KG1 (cell line): ENCODE data around the gene ERBB4.
"Not testable (repeated sequence)": the region's sequence is repeated elsewhere in the genome, so short reads cannot be mapped to it uniquely, and the experiment has no call there.

ENCODE experiments used
- DNase-seq: peaks from one replicate; lab custom pipeline; 2025; lab: John Stamatoyannopoulos, UW

Gene ERBB4

GRCh38 chr2:211723398-211723797 lies 815.2 kb downstream of the ERBB4 start:
- no peak for DNase-seq

GRCh38 chr2:211722928-211723327 lies 815.7 kb downstream of the ERBB4 start:
- no peak for DNase-seq

GRCh38 chr2:211721874-211722273 lies 816.7 kb downstream of the ERBB4 start:
- DNase-seq = not testable (repeated sequence)

GRCh38 chr2:211709389-211709788 lies 829.2 kb downstream of the ERBB4 start:
- no peak for DNase-seq

- DNase-seq = no peak
Observed at GRCh38 chr2:211692689-211693088, 845.9 kb downstream of the ERBB4 start.

- no peak for DNase-seq
Observed at GRCh38 chr2:211690736-211691135, 847.9 kb downstream of the ERBB4 start.

- no peak for DNase-seq
Observed at GRCh38 chr2:211688196-211688595, 850.4 kb downstream of the ERBB4 start.

- no peak for DNase-seq
Observed at GRCh38 chr2:211674715-211675114, 863.9 kb downstream of the ERBB4 start.

GRCh38 chr2:211673133-211673905 lies 865.3 kb downstream of the ERBB4 start:
- no peak for DNase-seq

GRCh38 chr2:211671977-211672376 lies 866.6 kb downstream of the ERBB4 start:
- DNase-seq = no peak

GRCh38 chr2:211665299-211665698 lies 873.3 kb downstream of the ERBB4 start:
- no peak for DNase-seq

GRCh38 chr2:211664321-211664720 lies 874.3 kb downstream of the ERBB4 start:
- DNase-seq = no peak

GRCh38 chr2:211654211-211654780 lies 884.3 kb downstream of the ERBB4 start:
- no peak for DNase-seq

GRCh38 chr2:211652327-211652726 lies 886.3 kb downstream of the ERBB4 start:
- DNase-seq = no peak

GRCh38 chr2:211649331-211649730 lies 889.3 kb downstream of the ERBB4 start:
- no peak for DNase-seq

- DNase-seq = no peak
Observed at GRCh38 chr2:211631503-211631902, 907.1 kb downstream of the ERBB4 start.

GRCh38 chr2:211623096-211623495 lies 915.5 kb downstream of the ERBB4 start:
- DNase-seq = no peak

GRCh38 chr2:211620986-211621385 lies 917.6 kb downstream of the ERBB4 start:
- DNase-seq = no peak

- DNase-seq = no peak
Observed at GRCh38 chr2:211617803-211618202, 920.8 kb downstream of the ERBB4 start.

GRCh38 chr2:211611621-211612020 lies 927.0 kb downstream of the ERBB4 start:
- no peak for DNase-seq

GRCh38 chr2:211611061-211611518 lies 927.5 kb downstream of the ERBB4 start:
- peak; percentile 2 for DNase-seq

- no peak for DNase-seq
Observed at GRCh38 chr2:211609127-211609526, 929.5 kb downstream of the ERBB4 start.

GRCh38 chr2:211599146-211599545 lies 939.5 kb downstream of the ERBB4 start:
- no peak for DNase-seq

- no peak for DNase-seq
Observed at GRCh38 chr2:211598238-211598637, 940.4 kb downstream of the ERBB4 start.
